VCaP (cell line): ENCODE data around the gene AP4E1.

Experiments used
- H3K27ac ChIP-seq: fragments of 450-650 bp; 2 replicates; pipeline ENCODE4 v1.5.1; 2017
- TF ChIP-seq, protein P1 (sequence below): fragments of 450-650 bp; conservative IDR thresholded peaks from 2 replicates; pipeline ENCODE4 v1.5.1; 2017; ENCODE audit warnings: mild to moderate bottlenecking, moderate library complexity

AP4E1 gene

GRCh38 chr15:50908209-50909009 lies at the start of gene AP4E1:
TSS of gene AP4E1 (plus strand) at chr15:50908683. CDS start at chr15:50908779, 96 bp downstream.
- TF ChIP-seq, protein P1, sequence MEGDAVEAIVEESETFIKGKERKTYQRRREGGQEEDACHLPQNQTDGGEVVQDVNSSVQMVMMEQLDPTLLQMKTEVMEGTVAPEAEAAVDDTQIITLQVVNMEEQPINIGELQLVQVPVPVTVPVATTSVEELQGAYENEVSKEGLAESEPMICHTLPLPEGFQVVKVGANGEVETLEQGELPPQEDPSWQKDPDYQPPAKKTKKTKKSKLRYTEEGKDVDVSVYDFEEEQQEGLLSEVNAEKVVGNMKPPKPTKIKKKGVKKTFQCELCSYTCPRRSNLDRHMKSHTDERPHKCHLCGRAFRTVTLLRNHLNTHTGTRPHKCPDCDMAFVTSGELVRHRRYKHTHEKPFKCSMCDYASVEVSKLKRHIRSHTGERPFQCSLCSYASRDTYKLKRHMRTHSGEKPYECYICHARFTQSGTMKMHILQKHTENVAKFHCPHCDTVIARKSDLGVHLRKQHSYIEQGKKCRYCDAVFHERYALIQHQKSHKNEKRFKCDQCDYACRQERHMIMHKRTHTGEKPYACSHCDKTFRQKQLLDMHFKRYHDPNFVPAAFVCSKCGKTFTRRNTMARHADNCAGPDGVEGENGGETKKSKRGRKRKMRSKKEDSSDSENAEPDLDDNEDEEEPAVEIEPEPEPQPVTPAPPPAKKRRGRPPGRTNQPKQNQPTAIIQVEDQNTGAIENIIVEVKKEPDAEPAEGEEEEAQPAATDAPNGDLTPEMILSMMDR = peak; percentile 95
- H3K27ac ChIP-seq = peak within 1 kb of the TSS; percentile 79

- no peak overlapping the region for H3K27ac ChIP-seq
- TF ChIP-seq, protein P1 = no peak
Measured at GRCh38 chr15:50860824-50861223, 47.7 kb upstream of the AP4E1 start.

GRCh38 chr15:50862553-50862952 lies 45.9 kb upstream of the AP4E1 start:
- TF ChIP-seq, protein P1 = no peak
- H3K27ac ChIP-seq = no peak overlapping the region

DNA sequence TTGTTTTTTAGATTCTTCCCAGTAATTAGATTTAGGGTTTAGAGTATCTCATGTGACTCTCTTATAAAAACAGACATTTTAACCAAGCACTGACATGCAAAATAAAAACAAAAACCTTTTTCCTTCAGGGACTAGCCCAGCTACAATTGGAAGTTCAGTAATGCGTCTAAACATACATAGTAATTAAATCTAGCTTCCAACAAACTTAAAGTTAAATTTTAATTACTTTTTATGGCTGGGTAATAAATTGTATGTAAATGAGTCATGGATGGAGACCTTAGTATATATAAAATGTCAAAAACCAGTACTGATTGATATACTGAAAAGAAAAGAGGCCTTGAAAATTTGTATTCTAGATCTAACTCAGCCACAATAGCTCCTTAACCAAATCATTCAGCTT lies 43.6 kb upstream of the AP4E1 start:
- TF ChIP-seq, protein P1 = no peak
- no peak overlapping the region for H3K27ac ChIP-seq

DNA sequence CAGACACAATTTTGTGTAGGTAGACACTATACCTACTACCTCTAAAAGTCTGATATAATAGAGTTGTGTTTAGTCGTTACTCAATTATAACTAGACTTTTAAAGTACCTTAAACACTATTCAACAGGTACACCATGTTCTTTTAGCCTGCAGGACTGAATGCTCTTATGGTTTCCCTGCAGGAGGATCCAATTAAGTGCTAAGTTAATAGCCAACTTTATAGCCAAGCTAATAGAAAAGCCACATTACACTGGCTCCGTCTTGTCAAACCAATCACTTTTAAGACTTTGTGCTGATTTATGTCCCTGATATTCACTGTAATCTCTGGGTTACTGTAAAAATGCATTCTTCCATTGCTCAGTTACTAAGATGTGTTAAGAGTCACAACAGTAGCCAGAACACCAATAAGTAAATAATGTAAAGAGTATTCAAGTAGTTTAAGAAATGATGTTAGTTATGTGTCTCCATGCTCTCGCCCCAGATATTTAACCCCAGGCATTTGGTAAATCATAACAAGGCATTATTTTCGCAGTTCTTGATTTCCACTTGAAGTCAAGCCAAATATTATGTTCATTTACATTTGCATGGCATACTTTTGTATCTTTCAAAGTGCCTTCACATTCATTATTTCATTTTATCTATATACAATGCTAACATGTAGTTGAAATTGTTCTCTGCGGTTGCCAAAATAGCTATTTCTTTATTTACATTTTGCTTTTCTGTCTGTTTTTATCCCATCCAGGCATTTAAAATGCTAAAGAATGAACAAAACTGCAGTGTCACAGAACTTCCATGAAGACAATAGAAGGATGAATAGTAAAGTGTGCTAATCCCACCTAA lies 42.7 kb upstream of the AP4E1 start:
- H3K27ac ChIP-seq = no peak overlapping the region
- TF ChIP-seq, protein P1 = no peak

DNA sequence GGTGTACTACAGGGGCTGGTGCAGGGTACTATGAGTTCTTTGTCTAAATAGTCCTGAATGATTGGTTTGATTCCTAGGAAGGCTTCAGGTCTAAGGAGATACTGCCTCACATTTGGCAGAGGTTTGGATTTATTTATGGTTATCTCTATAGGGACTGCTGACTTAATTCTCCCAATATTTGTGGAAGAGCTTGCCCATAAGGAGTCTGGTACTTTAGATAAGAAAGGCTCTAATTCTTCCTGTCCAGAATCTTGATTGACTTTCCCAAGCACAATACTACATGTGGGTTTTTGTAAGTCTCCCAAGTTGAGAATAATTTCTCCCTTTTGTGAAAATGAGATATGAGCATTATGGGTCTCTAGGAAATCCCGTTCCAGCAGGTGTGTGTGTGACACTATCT lies 36.7 kb upstream of the AP4E1 start:
- TF ChIP-seq, protein P1 = no peak
- H3K27ac ChIP-seq = no peak overlapping the region

- H3K27ac ChIP-seq = no peak overlapping the region
- TF ChIP-seq, protein P1 = no peak
Measured at GRCh38 chr15:50872832-50873426, 35.6 kb upstream of the AP4E1 start.
